Ishikawa (cell line): ENCODE measurements around the gene ZBTB7C.

Source experiments
- CEBPB ChIP-seq: IDR thresholded peaks from 2 replicates; pipeline ENCODE4 v1.6.1; 2012
- CREB1 ChIP-seq: IDR thresholded peaks from 2 replicates; pipeline ENCODE4 v1.6.1; 2012; ENCODE audit warnings: low read depth
- EGR1 ChIP-seq: IDR thresholded peaks from 2 replicates; pipeline ENCODE4 v1.6.1; 2012
- EP300 ChIP-seq: IDR thresholded peaks from 2 replicates; pipeline ENCODE4 v1.6.1; 2012; ENCODE audit warnings: borderline replicate concordance
- FOXM1 ChIP-seq: IDR thresholded peaks from 2 replicates; pipeline ENCODE4 v1.6.1; 2012; ENCODE audit warnings: low read depth, borderline replicate concordance
- NFIC ChIP-seq: IDR thresholded peaks from 2 replicates; pipeline ENCODE4 v1.6.1; 2012
- RAD21 ChIP-seq: IDR thresholded peaks from 2 replicates; pipeline ENCODE4 v1.6.1; 2012; ENCODE audit warnings: low read depth
- TAF1 ChIP-seq: IDR thresholded peaks from 2 replicates; pipeline ENCODE4 v1.6.1; 2012; ENCODE audit warnings: low read depth, mild to moderate bottlenecking
- TCF12 ChIP-seq: IDR thresholded peaks from 2 replicates; pipeline ENCODE4 v1.6.1; 2012; ENCODE audit warnings: low read depth
- TEAD4 ChIP-seq: IDR thresholded peaks from 2 replicates; pipeline ENCODE4 v1.6.1; 2012
- YY1 ChIP-seq: IDR thresholded peaks from 2 replicates; pipeline ENCODE4 v1.6.1; 2012; ENCODE audit warnings: low read depth
- ZBTB7A ChIP-seq: IDR thresholded peaks from 2 replicates; pipeline ENCODE4 v1.6.1; 2012; ENCODE audit warnings: low read depth
- TF ChIP-seq, protein P1 (sequence below): IDR thresholded peaks from 2 replicates; pipeline ENCODE4 v1.6.1; 2012; ENCODE audit warnings: low read depth, mild to moderate bottlenecking
- TF ChIP-seq, protein P2 (sequence below): IDR thresholded peaks from 2 replicates; pipeline ENCODE4 v1.6.1; 2012
- TF ChIP-seq, protein P3 (sequence below): IDR thresholded peaks from 2 replicates; pipeline ENCODE4 v1.6.1; 2012

ZBTB7C gene

DNA sequence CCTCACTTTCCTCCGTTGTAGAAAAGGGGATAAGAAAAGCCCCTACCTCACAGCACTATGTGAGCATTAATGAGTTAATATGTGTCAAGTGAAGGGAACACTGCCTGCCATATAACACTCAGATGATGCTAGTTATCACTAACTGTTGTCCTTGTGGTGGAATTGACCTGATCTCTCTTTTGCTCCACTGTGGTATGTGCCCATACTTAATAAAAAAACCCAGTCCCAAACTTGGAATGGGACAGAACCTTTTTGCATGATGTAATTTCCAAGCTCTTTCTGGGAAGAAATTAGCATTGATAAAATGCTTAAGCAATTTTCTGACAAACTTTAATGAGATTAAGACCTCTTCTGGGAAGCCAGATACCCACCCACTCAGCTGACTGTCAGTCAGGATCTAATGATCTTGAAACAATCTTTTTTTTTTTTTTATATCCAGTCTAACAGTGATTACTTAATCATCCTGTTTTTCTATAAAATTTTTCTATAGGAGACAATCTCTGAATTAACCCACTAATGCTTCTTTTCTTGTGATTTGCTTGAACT is 158.7 kb downstream of the ZBTB7C start:
- TF ChIP-seq TEAD4 (no peak), TCF12 (no peak), FOXM1 (no peak), NFIC (no peak), YY1 (no peak), EP300 (no peak), TAF1 (no peak), EGR1 (no peak), CEBPB (no peak), CREB1 (no peak)
- TF ChIP-seq, protein P1, sequence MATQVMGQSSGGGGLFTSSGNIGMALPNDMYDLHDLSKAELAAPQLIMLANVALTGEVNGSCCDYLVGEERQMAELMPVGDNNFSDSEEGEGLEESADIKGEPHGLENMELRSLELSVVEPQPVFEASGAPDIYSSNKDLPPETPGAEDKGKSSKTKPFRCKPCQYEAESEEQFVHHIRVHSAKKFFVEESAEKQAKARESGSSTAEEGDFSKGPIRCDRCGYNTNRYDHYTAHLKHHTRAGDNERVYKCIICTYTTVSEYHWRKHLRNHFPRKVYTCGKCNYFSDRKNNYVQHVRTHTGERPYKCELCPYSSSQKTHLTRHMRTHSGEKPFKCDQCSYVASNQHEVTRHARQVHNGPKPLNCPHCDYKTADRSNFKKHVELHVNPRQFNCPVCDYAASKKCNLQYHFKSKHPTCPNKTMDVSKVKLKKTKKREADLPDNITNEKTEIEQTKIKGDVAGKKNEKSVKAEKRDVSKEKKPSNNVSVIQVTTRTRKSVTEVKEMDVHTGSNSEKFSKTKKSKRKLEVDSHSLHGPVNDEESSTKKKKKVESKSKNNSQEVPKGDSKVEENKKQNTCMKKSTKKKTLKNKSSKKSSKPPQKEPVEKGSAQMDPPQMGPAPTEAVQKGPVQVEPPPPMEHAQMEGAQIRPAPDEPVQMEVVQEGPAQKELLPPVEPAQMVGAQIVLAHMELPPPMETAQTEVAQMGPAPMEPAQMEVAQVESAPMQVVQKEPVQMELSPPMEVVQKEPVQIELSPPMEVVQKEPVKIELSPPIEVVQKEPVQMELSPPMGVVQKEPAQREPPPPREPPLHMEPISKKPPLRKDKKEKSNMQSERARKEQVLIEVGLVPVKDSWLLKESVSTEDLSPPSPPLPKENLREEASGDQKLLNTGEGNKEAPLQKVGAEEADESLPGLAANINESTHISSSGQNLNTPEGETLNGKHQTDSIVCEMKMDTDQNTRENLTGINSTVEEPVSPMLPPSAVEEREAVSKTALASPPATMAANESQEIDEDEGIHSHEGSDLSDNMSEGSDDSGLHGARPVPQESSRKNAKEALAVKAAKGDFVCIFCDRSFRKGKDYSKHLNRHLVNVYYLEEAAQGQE: no peak
- TF ChIP-seq, protein P2, sequence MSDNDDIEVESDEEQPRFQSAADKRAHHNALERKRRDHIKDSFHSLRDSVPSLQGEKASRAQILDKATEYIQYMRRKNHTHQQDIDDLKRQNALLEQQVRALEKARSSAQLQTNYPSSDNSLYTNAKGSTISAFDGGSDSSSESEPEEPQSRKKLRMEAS: no peak

DNA sequence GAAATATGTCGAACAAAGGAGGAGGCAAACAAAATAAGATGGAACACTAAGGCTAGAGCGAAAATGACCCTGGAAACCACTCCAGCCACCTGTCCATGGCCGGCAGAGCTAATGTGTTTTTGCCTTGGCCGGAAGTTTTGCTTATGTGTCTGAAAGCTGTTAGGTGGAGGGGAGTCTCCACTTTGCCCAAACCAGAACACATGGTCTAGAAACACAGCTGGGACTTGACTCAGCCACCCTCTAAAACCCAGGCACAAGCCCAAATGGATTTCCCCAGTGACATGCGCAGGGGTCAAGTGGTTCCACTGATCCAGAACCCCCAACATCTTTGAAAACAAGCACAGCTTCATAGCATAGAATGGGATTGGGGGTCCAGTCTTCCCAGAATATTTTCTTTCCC is 159.3 kb downstream of the ZBTB7C start:
- TF ChIP-seq EP300 (no peak), RAD21 (no peak), TAF1 (no peak), FOXM1 (no peak), TCF12 (no peak)
- TF ChIP-seq, protein P1: no peak

DNA sequence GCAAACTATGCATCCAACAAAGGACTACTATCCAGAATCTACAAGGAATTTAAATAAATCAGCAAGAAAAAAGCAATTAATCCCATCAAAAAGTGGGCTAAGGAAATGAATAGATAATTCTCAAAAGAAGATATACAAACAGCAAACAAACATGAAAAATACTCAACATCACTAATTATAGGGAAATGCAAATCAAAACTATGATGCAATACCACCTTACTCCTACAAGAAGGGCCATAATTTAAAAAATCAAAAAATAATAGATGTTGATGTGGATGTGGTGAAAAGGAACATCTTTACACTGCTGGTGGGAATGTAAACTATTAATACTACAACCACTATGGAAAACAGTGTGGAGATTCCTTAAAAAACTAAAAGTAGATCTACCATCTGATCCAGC is 164.7 kb downstream of the ZBTB7C start:
- TF ChIP-seq ZBTB7A (no peak), YY1 (no peak), CEBPB (no peak), TAF1 (no peak), TEAD4 (no peak), RAD21 (no peak), CREB1 (no peak), EP300 (no peak), TCF12 (no peak), EGR1 (no peak), FOXM1 (no peak), NFIC (no peak)
- TF ChIP-seq, protein P1: no peak
- TF ChIP-seq, protein P3, sequence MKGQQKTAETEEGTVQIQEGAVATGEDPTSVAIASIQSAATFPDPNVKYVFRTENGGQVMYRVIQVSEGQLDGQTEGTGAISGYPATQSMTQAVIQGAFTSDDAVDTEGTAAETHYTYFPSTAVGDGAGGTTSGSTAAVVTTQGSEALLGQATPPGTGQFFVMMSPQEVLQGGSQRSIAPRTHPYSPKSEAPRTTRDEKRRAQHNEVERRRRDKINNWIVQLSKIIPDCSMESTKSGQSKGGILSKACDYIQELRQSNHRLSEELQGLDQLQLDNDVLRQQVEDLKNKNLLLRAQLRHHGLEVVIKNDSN: no peak
- TF ChIP-seq, protein P2: no peak

DNA sequence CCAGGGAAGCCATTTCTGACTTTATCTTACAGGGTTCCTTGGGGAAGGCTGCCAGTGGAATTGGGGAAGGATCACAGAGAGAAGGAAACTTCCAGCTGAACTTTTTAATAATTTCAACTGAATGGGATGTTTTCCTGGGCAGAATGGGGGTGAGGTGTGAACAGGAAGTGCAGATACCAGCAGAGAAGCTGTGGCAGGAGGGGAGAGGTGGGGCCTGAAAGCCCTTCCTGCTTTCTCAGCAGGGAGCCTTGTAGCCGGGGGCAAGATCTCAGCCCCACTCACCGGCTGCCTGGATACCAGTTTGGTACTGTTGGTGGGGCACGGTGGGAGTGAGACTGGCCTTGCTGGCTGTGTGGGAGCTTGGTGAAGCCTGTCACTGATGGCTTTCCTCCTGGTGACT is 170.5 kb downstream of the ZBTB7C start:
- no peak for TF ChIP-seq FOXM1
- TF ChIP-seq CEBPB: no peak
- TF ChIP-seq, protein P3: no peak
- no peak for TF ChIP-seq CREB1
- no peak for TF ChIP-seq TEAD4
- no peak for TF ChIP-seq YY1
- TF ChIP-seq NFIC: no peak
- TF ChIP-seq TAF1: no peak

DNA sequence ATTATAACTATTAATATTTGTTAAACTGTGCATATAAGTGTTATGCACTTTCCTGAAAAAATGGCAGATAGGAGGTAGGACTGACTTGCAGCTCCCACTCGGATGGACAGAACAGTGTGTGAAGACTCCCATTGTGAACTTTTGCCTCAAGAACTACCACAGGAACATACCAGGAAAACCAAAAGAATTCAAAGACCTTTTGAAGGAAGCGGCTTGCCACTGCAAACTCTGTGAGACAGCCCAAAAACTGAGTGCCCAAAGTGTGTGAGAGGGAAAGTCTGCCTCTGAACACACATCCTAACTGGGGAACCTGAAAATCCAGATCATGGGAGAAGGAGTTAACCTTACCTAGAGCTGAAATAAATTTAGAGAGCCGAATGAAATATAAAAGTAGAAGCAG is 171.0 kb downstream of the ZBTB7C start:
- TF ChIP-seq FOXM1 (no peak), CEBPB (no peak), EP300 (no peak), RAD21 (no peak), TAF1 (no peak), TCF12 (no peak), YY1 (no peak), EGR1 (no peak), NFIC (no peak), ZBTB7A (no peak), CREB1 (no peak), TEAD4 (no peak)
- TF ChIP-seq, protein P3: no peak
- TF ChIP-seq, protein P1: no peak
- TF ChIP-seq, protein P2: no peak
